Measurements from ENCODE around the gene TRIM7. TPM values are rescaled to one million over a fixed set of nuclear protein-coding genes. Genes with fewer than 3 reads are reported as not detected.
"Not testable (repeated sequence)": the region's sequence is repeated elsewhere in the genome, so short reads cannot be mapped to it uniquely, and the experiment has no call there.

TRIM7 gene
- total RNA-seq, 4 donors from 2014 or later: 3.7 to 12.1 (median 10.6) TPM

DNA sequence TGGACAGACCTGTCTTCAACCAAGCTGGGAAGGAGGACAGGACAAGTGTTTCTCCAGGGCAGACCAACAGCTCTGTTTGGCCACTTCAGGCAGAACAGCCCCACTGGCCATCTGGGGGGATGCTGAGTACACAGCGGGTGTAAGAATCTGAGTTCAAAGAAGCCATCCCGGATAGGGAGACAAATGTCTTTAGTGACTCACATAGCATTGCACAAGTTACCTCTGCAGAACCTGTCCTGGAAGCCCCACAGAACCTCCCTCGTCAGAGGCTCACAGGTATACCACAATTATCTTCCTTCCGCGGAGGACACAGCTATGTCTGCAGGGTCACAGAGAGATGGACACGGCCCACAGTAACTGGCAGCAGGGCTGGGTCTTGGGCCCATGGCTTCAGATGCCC is 55.6 kb downstream of the TRIM7 start:
- no peak for DNase-seq (ENCODE audit: low spot score in 2 of 2)
- Histone ChIP-seq H3K9me3 (no peaks in the 10 kb centered on the region), H3K27me3 (peaks cover 0 to 35% of the 10 kb centered on the region in 2 donors), H3K4me3 (no peak overlapping the region), H3K27ac (no peak overlapping the region), H3K36me3 (no peaks in the 10 kb centered on the region), H3K4me1 (no peaks in the 10 kb centered on the region)
- TF ChIP-seq POLR2A (IDR thresholded peaks at IDR 0.05): no peak
- TF ChIP-seq EP300 (IDR thresholded peaks at IDR 0.05): no peak
- TF ChIP-seq, protein P1, sequence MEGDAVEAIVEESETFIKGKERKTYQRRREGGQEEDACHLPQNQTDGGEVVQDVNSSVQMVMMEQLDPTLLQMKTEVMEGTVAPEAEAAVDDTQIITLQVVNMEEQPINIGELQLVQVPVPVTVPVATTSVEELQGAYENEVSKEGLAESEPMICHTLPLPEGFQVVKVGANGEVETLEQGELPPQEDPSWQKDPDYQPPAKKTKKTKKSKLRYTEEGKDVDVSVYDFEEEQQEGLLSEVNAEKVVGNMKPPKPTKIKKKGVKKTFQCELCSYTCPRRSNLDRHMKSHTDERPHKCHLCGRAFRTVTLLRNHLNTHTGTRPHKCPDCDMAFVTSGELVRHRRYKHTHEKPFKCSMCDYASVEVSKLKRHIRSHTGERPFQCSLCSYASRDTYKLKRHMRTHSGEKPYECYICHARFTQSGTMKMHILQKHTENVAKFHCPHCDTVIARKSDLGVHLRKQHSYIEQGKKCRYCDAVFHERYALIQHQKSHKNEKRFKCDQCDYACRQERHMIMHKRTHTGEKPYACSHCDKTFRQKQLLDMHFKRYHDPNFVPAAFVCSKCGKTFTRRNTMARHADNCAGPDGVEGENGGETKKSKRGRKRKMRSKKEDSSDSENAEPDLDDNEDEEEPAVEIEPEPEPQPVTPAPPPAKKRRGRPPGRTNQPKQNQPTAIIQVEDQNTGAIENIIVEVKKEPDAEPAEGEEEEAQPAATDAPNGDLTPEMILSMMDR (IDR thresholded peaks at IDR 0.05): no peak
- WGBS, 2 donors: 94 to 96% methylated on average over 6 of the region's 6 CpGs

DNA sequence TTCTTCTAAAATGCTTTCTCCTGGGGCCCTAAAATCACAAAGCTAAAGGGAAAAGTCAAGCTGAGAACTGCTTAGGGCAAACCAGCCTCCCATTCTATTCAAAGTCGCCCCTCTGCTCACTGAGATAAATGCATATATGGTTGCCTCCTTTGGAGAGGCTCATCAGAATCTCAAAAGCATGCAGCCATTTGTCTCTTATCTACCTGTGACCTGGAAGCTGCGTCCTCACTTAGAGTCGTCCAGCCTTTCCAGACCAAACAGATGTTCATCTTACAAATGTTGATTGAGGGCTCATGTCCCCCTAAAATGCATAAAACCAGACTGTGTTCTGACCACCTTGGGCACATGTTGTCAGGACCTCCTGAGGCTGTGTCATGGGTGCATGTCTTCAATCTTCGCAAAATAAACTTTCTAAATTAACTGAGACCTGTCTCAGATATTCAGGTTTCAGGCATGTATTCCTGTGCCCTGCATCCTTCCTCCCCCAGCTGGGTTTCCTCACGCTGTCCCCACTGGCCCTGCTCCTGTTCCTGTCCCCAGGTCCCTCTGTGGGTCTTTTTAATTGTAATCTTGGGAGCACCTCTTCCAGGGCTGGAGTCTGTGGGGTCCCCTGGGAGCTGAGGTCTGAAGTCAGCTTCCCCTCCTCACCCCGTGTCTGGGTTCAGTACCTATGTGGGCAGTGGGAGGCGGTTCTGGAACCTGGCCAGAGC is 57.9 kb downstream of the TRIM7 start, which contains the start of gene OR2V2:
Gene OR2V2 (plus strand): TSS at position 660 of the 710 bp plus-strand sequence. CDS start 7,357 bp downstream, outside the sequence.
- 47 to 51% methylated on average over 5 to 6 of the region's 7 CpGs for WGBS, 2 donors
- H3K9me3 ChIP-seq; H3K36me3 ChIP-seq; H3K27ac ChIP-seq; H3K4me1 ChIP-seq; H3K4me3 ChIP-seq; DNase-seq (ENCODE audit: low spot score in 2 of 2): not testable (repeated sequence)
- H3K27me3 ChIP-seq: peaks cover 0 to 35% of the 10 kb centered on the region in 2 donors

DNA sequence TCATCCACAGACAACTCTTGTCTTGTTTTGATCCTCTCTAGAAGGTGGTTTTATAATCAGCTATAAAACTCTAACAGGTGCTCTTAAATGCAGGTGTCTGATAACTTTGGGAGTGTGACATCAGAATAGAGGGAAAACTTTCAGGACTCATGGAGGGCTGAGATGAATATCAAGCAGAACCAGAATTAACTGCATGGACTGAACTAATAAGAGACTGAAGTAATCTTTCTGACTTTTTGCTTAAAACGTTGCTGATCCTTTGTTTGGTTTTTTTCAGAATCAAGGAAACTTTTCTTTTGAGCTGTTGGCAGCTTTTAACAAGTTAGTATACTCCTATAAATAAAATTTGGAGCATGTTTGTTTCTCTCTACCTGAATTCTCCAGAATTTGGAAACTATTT is 59.9 kb downstream of the TRIM7 start:
- no peaks in the 10 kb centered on the region for H3K36me3 ChIP-seq
- TF ChIP-seq EP300 (IDR thresholded peaks at IDR 0.05): no peak
- TF ChIP-seq, protein P1 (IDR thresholded peaks at IDR 0.05): no peak
- no peak for TF ChIP-seq POLR2A (IDR thresholded peaks at IDR 0.05)
- H3K9me3 ChIP-seq: no peaks in the 10 kb centered on the region
- H3K27me3 ChIP-seq: peaks cover 0 to 20% of the 10 kb centered on the region in 2 donors
- 46 to 47% methylated on average over 1 of the region's 1 CpG for WGBS, 2 donors
- no peak overlapping the region for H3K27ac ChIP-seq
- no peaks in the 10 kb centered on the region for H3K4me1 ChIP-seq
- H3K4me3 ChIP-seq: no peak overlapping the region
- no peak for DNase-seq (ENCODE audit: low spot score in 2 of 2)

Small RNA genes within 50 kb of the gene (small RNA-seq; reads per million reads assigned to genes)
- gene MIR4638: not detected
- not detected for gene SNORD95
- not detected for gene SNORD96A

Other genes with a start within 250 kb of the TRIM7 start
- not detected for gene BTNL3, start 216.3 kb downstream of the TRIM7 start, total RNA-seq
- gene BTNL9, start 164.9 kb downstream of the TRIM7 start, total RNA-seq: 10 to 100 TPM; 24.9 to 54.9 (median 47.5) TPM
- gene OR2V1, start 74.0 kb downstream of the TRIM7 start, total RNA-seq: not detected
- not detected for gene OR2V2, start 57.6 kb downstream of the TRIM7 start, total RNA-seq
- 10 to 100 TPM; 17.9 to 25.7 (median 22.7) TPM for gene TRIM41, start 18.1 kb upstream of the TRIM7 start, total RNA-seq
- 1,000 to 10,000 TPM; 1,722 to 2,174 (median 1,870) TPM for gene RACK1, start 38.7 kb upstream of the TRIM7 start, total RNA-seq
- 10 to 100 TPM; 12.3 to 20.3 (median 16.4) TPM for gene TRIM52, start 55.9 kb upstream of the TRIM7 start, total RNA-seq
- 1 to 10 TPM in 1 of 4 donors, under 1 TPM in 2, not detected in 1; 0.59 to 3.3 (median 0.60) TPM for gene OR4F3, start 162.1 kb upstream of the TRIM7 start, total RNA-seq